Endothelial cell of umbilical vein (primary cell): ENCODE data around the gene PPP1R1C. TPM values are rescaled to one million over a fixed set of nuclear protein-coding genes. Genes with fewer than 3 reads are reported as not detected.

ENCODE experiments used
- BruUV-seq: library from RNA; stranded (reverse); fragments of 400-500 nt; replicated peaks from 2 replicates; lab custom pipeline; 2021; lab: Mats Ljungman, UMichigan
- CTCF ChIA-PET: fragments of 300-600, 350-600 bp; sonication (Branson Sonifier 250); formaldehyde crosslinking; loops from one replicate; lab custom pipeline; 2021; ENCODE audit warnings: antibody characterized with exemption, inconsistent platforms; lab: Charles Lee
- POLR2A ChIA-PET: fragments of 300-600, 350-600 bp; sonication (Branson Sonifier 250); formaldehyde crosslinking; loops from one replicate; lab custom pipeline; 2021; ENCODE audit warnings: antibody characterized with exemption, inconsistent platforms; lab: Charles Lee
- DNase-seq: peaks from one replicate; pipeline ENCODE4 v3.0.0-alpha.2; 2011; ENCODE audit warnings: low read depth, low spot score
- FAIRE-seq: peaks from 2 replicates; lab custom pipeline; 2011; peaks lifted over from hg19 to GRCh38; lab: Jason Lieb, UNC
- H2AFZ ChIP-seq: 2 replicates; pipeline ENCODE4 v1.6.0; 2012; ENCODE audit warnings: low read depth, low read length, control low read depth, inconsistent platforms
- H3K27ac ChIP-seq: 2 replicates; pipeline ENCODE4 v1.5.1; 2011; ENCODE audit warnings: low read depth, mild to moderate bottlenecking, control low read depth, low read length, moderate library complexity; ENCODE audit not compliant: insufficient read depth
- H3K27me3 ChIP-seq, 2 experiments: 2 replicates each; pipeline versions ENCODE4 v1.6.0 to v1.6.1; 2011; ENCODE audit warnings: low read length in 2 of 2, mixed read lengths in 1 of 2; ENCODE audit not compliant: control insufficient read depth in 2 of 2, insufficient read depth in 2 of 2
- H3K36me3 ChIP-seq, 2 experiments: 2 replicates in 1 of 2; 3 replicates in 1 of 2; pipeline ENCODE4 v1.5.1; 2011; ENCODE audit warnings: low read length in 2 of 2, mild to moderate bottlenecking in 1 of 2, moderate library complexity in 1 of 2; ENCODE audit not compliant: control insufficient read depth in 2 of 2, insufficient read depth in 2 of 2; ENCODE audit errors: extremely low read depth in 1 of 2
- H3K4me1 ChIP-seq: 3 replicates; pipeline ENCODE4 v1.5.1; 2011; ENCODE audit warnings: mild to moderate bottlenecking, low read length; ENCODE audit not compliant: control insufficient read depth, insufficient read depth; ENCODE audit errors: extremely low read depth
- H3K4me2 ChIP-seq: 2 replicates; pipeline ENCODE4 v1.6.1; 2011; ENCODE audit warnings: low read length, control low read depth, mixed read lengths; ENCODE audit not compliant: insufficient read depth
- H3K4me3 ChIP-seq, 3 experiments: fragments of 200-600 bp in 1 of 3; sonication (generic), shearing (Covaris generic) in 1 of 3; replicated peaks in 1 of 3; 2 replicates each; pipeline ENCODE4 v1.5.1; 2011 to 2016; ENCODE audit warnings: control low read depth in 3 of 3, low read length in 3 of 3, mild to moderate bottlenecking in 2 of 3, inconsistent platforms in 1 of 3, low read depth in 1 of 3, moderate library complexity in 1 of 3; ENCODE audit not compliant: insufficient read depth in 1 of 3
- H3K79me2 ChIP-seq: 2 replicates; pipeline ENCODE4 v1.6.0; 2012; ENCODE audit warnings: low read length, inconsistent platforms; ENCODE audit not compliant: control insufficient read depth, insufficient read depth
- H3K9ac ChIP-seq: replicated peaks from 2 replicates; pipeline ENCODE3; 2011; ENCODE audit warnings: low read length, control low read depth; ENCODE audit not compliant: insufficient read depth; ENCODE audit errors: extremely low read depth
- H3K9me1 ChIP-seq: replicated peaks from 3 replicates; pipeline ENCODE4 v1.6.0; 2011; ENCODE audit warnings: mild to moderate bottlenecking, low read length; ENCODE audit not compliant: control insufficient read depth, insufficient read depth; ENCODE audit errors: extremely low read depth
- H3K9me3 ChIP-seq: replicated peaks from 2 replicates; pipeline ENCODE4 v1.5.1; 2012; ENCODE audit warnings: low read length, inconsistent platforms; ENCODE audit not compliant: control insufficient read depth, insufficient read depth
- H4K20me1 ChIP-seq: replicated peaks from 2 replicates; pipeline ENCODE3; 2011; ENCODE audit warnings: mild to moderate bottlenecking, low read length; ENCODE audit not compliant: control insufficient read depth, insufficient read depth; ENCODE audit errors: extremely low read depth
- EZH2 ChIP-seq: IDR thresholded peaks from 2 replicates; pipeline ENCODE4 v1.6.1; 2012; ENCODE audit warnings: borderline replicate concordance, low read depth, mild to moderate bottlenecking, moderate library complexity, low read length, inconsistent platforms; ENCODE audit not compliant: severe bottlenecking
- FOS ChIP-seq: IDR thresholded peaks from 2 replicates; pipeline ENCODE4 v1.6.1; 2011; ENCODE audit warnings: mild to moderate bottlenecking, low read length, moderate library complexity, borderline replicate concordance; ENCODE audit not compliant: insufficient read depth
- GATA2 ChIP-seq: IDR thresholded peaks from 2 replicates; pipeline ENCODE4 v1.7.0; 2011; ENCODE audit warnings: low read depth, mild to moderate bottlenecking, moderate library complexity, mixed read lengths, low read length; ENCODE audit not compliant: insufficient read length, insufficient read depth
- JUN ChIP-seq: IDR thresholded peaks from 2 replicates; pipeline ENCODE4 v1.6.1; 2011; ENCODE audit warnings: borderline replicate concordance, low read depth; ENCODE audit not compliant: insufficient read length, insufficient read depth
- MYC ChIP-seq: IDR thresholded peaks from one replicate; pipeline ENCODE4 v1.6.1; 2011; ENCODE audit warnings: mild to moderate bottlenecking, low read depth, low read length
- POLR2A ChIP-seq: IDR thresholded peaks from 2 replicates; pipeline ENCODE4 v1.6.1; 2012; ENCODE audit warnings: low read depth, mild to moderate bottlenecking, control low read depth, low read length
- POLR2AphosphoS5 ChIP-seq: IDR thresholded peaks from 2 replicates; pipeline ENCODE4 v1.6.1; 2012; ENCODE audit warnings: low read depth, mild to moderate bottlenecking, control low read depth, low read length, moderate library complexity; ENCODE audit not compliant: insufficient read depth
- dilution Hi-C: fragments of 300-500 bp; cut with MboI; formaldehyde crosslinking; loops from one replicate; pipeline ENCODE4 v1.15.0; 2019; ENCODE audit warnings: low sequenced_read_pairs; ENCODE audit not compliant: extremely low pct_ligation_motif_present
- intact Hi-C: fragments of 100-400 bp; cut with micrococcal nuclease; formaldehyde crosslinking; loops from one replicate; pipeline ENCODE4 v1.10.0; 2022
- polyA plus RNA-seq, 4 experiments: library from polyadenylated mRNA; depleted of rRNA in 3 of 4; stranded (reverse) in 3 of 4; unstranded in 1 of 4; fragments of >200 nt; gene quantifications; 2 replicates each; pipeline versions ENCODE4 v1.2.1 to v1.2.3, GENCODE V29; 2011 to 2012; ENCODE audit warnings: missing spikeins in 1 of 4
- total RNA-seq: library from RNA; stranded (reverse); gene quantifications from 2 replicates; pipeline ENCODE4 v1.2.3, GENCODE V29; 2021
- TF ChIP-seq, protein P1 (sequence below): IDR thresholded peaks from 2 replicates; pipeline ENCODE4 v1.6.1; 2011; ENCODE audit not compliant: insufficient read depth, insufficient read length
- TF ChIP-seq, protein P2 (sequence below), 2 donors: IDR thresholded peaks; 1 replicate in 1 of 2; 2 replicates in 1 of 2; pipeline ENCODE4 v1.5.1; 2011; ENCODE audit warnings: low read length in 2 of 2, mild to moderate bottlenecking in 2 of 2, moderate library complexity in 2 of 2, control low read depth in 1 of 2, inconsistent platforms in 1 of 2, low read depth in 1 of 2; ENCODE audit not compliant: insufficient read depth in 1 of 2; ENCODE audit errors: extremely low read depth in 1 of 2

PPP1R1C gene
- total and polyA plus RNA-seq, 2 donors (not counting 3 experiments of a cell fraction or from before 2014, with no cell fraction given) = 0.26 TPM; not detected in 1

DNA sequence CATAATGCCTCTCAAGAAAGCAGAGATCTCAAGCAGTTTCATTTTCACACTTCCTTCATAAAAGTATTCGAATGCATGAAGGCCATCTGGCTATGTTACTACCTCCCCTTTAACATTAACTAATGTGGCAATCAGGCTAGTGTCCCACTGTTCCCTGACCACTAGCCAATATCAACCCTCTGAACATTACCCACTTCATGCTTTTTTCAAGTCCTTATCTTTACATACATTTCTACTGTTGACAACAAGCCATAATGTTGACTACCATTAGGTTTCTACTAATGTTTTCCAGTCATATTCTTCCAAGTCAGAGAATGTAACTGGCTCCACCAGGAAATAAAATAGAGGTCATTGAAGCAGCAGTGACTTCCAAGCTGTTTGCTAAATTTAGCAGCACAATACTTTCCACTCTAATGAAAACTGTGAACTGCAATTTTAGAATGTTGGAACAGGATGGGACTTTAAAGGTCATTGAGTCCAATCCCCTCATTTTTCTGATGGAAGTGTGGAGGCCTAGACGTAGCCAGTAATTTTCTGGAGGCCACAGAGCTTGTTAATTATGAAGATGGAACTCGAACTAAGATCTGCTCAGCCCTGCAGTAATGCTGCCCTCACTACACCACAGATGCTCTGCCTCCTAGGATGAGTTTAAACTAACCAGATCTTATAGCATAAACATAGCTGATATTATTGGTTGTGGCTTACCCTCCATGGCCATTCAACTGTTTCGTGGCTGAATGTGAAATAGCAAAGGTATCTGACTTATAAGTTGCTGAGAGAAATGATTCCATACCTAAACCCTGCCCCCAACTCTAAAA, 630 bp upstream of the PPP1R1C start:
- ChIA-PET CTCF (interaction anchor here (1.0 to 1.2 kb wide), 2 partner anchors 12 to 242 kb away, joined by 3 to 5 read pairs; no protein-coding TSS in a partner anchor), POLR2A (no interaction called here)
- H3K27ac ChIP-seq = no peak overlapping the region
- dilution Hi-C loops = no loop called here
- H2AFZ ChIP-seq = no peak overlapping the region
- no peak overlapping the region for H3K4me2 ChIP-seq
- no peaks in the 10 kb centered on the region for H3K9me1 ChIP-seq
- DNase-seq = no peak
- H3K9ac ChIP-seq = no peak overlapping the region
- no peaks in the 10 kb centered on the region for H3K9me3 ChIP-seq
- H3K27me3 ChIP-seq = no peaks in the 10 kb centered on the region
- no peak overlapping the region for H3K4me3 ChIP-seq
- BruUV-seq = no TSS peak
- H4K20me1 ChIP-seq = no peaks in the 10 kb centered on the region
- H3K36me3 ChIP-seq = no peaks in the 10 kb centered on the region
- FAIRE-seq = no peak
- intact Hi-C loops = no loop called here
- TF ChIP-seq, protein P1, sequence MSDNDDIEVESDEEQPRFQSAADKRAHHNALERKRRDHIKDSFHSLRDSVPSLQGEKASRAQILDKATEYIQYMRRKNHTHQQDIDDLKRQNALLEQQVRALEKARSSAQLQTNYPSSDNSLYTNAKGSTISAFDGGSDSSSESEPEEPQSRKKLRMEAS = no peak
- no peak for TF ChIP-seq FOS
- no peaks in the 10 kb centered on the region for H3K79me2 ChIP-seq
- no peaks in the 10 kb centered on the region for H3K4me1 ChIP-seq

DNA sequence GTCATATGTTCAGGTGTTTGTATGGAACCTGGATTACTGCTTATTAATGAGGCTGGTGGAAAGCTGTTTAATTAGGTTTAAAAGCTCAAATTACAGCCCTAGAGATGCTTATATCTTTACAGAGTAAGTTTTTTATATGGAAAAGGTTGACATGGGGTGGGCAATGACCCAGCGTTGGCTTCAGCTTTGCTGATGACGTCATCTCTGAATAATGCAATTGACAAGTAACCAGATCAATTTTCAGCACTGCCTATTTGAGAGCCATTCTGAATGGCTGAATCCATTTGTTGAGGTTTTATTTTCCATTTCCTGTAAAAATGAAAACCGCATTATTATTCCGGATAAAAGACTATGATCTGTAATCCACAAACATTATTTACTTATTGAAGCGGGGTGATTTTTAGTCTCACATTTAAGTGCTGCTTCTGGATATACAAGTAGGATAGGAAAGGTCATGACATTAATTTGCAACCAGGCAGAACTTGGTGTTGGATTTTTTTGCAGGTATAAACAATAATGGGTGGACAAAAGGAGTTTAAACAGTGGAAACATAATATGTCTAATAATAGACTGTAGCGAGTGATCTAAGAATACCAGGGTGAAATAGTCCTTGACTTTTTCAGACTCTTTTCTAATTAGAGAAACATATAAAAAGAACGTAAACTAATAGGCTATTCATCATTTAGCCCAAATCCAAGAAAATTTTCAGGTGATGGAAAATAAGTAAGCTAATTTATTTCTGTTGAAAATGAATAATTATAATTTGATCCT, 2.7 kb downstream of the PPP1R1C start:
- CTCF ChIA-PET = interaction anchor here (0.6 to 1.6 kb wide), 4 partner anchors 17 to 194 kb away, joined by 3 to 4 read pairs (median 3); no protein-coding TSS in a partner anchor
- POLR2A ChIA-PET = no interaction called here
- Histone ChIP-seq H3K9me1 (no peaks in the 10 kb centered on the region), H3K4me2 (no peak overlapping the region), H3K4me3 (no peak overlapping the region), H3K9me3 (no peaks in the 10 kb centered on the region), H3K79me2 (no peaks in the 10 kb centered on the region), H3K27ac (no peak overlapping the region), H3K27me3 (no peaks in the 10 kb centered on the region), H3K4me1 (no peaks in the 10 kb centered on the region), H2AFZ (no peak overlapping the region), H4K20me1 (no peaks in the 10 kb centered on the region), H3K36me3 (no peaks in the 10 kb centered on the region), H3K9ac (no peak overlapping the region)
- TF ChIP-seq GATA2 (no peak), MYC (no peak), FOS (no peak), POLR2AphosphoS5 (no peak), EZH2 (no peak), JUN (no peak), POLR2A (no peak)
- TF ChIP-seq, protein P2, sequence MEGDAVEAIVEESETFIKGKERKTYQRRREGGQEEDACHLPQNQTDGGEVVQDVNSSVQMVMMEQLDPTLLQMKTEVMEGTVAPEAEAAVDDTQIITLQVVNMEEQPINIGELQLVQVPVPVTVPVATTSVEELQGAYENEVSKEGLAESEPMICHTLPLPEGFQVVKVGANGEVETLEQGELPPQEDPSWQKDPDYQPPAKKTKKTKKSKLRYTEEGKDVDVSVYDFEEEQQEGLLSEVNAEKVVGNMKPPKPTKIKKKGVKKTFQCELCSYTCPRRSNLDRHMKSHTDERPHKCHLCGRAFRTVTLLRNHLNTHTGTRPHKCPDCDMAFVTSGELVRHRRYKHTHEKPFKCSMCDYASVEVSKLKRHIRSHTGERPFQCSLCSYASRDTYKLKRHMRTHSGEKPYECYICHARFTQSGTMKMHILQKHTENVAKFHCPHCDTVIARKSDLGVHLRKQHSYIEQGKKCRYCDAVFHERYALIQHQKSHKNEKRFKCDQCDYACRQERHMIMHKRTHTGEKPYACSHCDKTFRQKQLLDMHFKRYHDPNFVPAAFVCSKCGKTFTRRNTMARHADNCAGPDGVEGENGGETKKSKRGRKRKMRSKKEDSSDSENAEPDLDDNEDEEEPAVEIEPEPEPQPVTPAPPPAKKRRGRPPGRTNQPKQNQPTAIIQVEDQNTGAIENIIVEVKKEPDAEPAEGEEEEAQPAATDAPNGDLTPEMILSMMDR (IDR thresholded peaks at IDR 0.05; ENCODE audit: extremely low read depth in 1 of 2, insufficient read depth in 1 of 2, low read depth in 1 of 2, low read length in 2 of 2) = no peak
- TF ChIP-seq, protein P1 = no peak
- DNase-seq (no peak), FAIRE-seq (no peak)
- dilution Hi-C loops (no loop called here), intact Hi-C loops (no loop called here)
- BruUV-seq = no TSS peak
